Activated CD4-positive, alpha-beta T cell treated with anti-CD3 and anti-CD28 coated beads, Interleukin-10, Interleukin-2, amounts not matched to agents 100 ng/mL and 50 ng/mL, durations not matched to agents 16 hours and 8 hours (primary cell): ENCODE measurements around the gene ANAPC2.
A peak's percentile ranks its signal among the peaks of the same experiment; 100 is the strongest.

Experiments
- DNase-seq: peaks from one replicate; pipeline ENCODE4 v3.0.0-alpha.2; 2020

ANAPC2 gene

DNA sequence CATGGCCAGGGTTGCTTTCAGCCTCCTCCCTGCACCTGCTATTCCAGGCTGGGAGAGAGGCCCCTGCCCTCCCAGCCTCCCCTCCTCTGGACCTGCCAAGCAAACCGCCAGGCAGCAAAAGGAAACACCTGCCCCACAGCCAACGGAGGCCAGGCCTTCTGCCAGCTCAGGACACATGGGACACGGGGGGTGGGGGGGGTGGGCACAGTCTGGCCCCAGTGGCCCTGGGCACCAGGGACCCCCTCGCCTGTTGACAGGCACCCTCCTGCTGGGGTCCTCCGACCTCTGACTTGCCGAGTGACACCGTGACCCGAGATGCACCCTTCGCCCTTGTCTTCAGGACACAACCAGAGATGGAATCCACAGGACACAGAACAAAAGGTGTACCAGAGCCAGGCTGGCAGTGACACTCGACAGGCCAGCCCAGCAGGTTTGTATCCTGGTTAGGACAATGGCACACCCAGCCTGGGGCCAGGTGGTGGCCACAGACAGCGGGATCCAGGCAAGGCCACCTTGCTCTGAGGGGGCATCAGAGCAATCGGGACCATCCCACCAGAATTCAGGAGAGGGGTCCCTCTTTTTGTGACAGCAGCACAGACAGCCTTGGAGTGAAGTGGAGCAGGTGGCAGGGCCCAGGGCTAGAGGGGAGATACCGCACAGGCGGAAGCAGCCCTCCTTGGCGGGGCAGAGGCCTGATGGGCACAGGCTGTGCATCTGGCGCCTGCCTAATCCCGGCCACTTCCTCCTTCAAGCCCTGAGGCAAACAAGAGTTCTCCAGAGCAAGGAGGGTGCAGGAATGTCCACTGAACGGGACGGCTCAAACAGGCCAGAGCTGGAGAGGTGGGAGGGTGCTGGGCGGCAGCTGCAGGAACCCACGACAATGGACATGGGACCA lies 15.2 kb downstream of the ANAPC2 start:
- no peak for DNase-seq

DNA sequence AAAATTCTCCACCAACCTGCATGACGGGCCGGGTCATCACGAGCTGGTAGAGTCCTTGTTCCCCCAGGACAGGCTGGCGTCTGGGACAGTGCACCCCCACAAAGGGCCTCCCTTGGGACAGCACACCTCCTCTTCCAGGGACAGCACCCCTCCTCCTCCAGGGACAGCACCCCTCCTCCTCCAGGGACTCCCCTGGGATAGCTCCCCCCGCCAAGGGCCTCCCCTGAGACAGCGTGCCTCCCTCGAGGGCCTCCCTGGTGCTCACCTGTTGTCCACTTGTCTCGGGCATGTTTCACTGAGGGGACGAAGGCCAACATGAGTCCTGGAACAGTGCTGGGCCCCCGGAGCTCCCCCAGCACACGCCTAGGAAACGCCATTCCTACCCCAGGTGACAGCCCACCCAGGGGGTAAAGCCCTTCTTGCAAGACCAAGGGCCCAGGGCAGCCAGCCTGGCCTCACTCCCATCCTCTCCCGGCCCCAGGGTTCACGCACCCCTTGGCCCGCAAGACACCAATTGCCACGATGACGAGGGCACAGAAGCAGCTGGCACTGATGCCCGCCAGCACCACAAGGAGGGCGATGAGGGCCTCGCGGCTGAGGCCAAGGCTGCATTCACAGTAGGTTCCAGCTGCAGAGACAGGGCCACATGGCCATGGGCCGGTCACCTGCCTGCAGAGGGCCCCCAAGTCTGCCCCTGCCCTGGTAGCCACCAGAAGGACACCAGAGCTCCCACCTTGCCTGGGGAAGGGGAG lies 17.0 kb downstream of the ANAPC2 start:
- DNase-seq: no peak

DNA sequence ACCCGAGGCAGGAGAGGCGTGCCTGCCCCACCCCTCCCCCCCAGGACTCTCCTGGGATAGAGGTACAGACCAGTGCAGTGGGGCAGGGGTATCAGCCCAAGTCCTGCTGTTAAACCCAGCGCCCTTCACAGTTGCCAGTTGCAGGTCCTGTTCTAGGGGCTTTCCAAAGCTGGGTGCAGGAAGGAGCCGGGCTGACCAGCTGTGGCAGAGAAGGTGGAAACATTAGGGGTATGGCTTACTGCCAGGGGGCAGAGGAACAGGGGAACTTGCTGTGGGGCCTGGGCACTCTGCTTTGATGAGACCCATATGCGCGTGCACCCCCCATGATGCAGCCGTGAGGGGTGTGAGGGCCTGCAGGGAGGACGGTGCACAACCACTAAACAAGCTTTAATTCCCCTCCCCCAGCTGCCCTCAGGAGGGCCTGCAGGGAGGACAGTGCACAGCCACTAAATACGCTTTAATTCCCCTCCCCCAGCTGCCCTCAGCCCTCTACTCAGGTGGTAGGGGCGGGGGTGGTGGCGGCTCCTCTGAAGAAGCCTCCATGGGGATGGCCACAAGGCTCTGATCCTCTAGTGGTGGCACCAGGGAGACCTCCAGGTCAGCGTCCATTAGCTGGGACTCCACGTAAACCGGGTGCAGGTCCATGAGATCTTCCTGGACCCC lies 17.7 kb downstream of the ANAPC2 start:
- DNase-seq: no peak

DNA sequence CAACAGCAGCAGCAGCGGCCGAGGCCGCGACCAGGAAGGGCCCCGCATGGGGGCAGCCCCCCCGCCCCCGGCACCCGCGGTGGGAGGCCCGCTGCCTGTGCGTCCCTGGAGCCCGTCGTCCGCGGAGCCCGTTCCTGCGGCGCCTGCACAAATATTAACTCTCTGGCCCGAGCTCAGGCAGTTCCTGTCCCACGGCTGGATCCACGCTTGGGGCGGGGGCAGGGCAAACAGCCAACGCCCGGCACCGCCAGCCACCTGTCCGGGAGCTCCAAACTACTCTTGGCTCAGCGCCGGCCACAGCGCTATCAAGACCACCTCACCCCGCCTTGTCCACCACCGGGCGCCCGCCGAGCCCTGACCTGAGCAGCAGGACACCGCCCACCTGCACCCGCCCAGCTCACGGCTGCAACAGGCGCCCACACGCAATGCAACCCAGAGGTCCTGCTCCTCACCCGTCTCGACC lies 18.4 kb downstream of the ANAPC2 start, which contains the start of gene LRRC26:
Gene LRRC26 (minus strand): TSS at position 156 of the 463 bp plus-strand sequence. CDS start 108 bp downstream, at position 48.
- DNase-seq: no peak

DNA sequence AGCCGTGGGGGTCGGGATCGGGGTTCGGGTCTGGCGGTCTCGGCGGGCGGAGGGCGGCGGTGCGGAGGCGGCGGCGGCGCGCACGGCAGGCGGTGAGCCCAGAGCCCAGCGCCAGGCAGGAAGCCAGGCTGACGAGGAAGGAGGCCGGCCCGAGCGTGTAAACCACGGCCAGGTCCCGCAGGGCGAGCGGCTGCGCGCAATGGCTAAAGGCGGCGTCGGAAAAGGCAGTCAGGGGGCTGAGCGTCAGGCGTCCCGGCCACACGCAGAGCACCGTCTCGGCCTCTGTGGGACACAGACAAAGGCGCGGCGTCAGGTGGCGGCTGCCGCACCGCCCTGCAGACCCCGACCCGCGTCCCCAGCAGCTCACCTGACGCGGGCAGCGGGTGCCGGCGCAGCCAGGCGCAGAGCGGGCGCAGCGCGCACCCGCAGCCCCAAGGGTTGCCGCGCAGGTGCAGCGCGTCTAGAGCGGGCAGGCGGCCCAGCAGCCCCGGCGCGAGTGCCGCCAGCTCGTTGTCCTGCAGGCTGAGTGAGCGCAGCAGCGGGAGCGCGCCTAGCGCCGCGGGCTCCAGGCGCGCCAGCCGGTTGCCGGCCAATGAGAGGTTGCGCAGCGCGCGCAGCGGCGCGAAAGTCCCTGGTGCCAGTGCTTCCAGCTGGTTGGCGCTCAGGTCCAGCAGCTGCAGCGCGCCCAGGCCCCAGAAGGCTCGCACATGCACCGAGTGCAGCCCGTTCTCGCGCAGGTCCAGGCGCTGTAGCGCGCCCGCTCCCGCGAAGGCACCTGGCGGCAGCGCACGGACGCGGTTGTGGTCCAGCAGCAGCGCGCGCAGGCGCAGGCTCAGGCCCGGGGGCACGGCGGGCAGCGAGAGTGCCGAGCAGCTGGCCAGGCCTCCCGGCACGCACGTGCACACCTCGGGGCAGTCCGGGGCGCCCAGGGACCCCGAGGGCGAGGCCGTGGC lies 19.2 kb downstream of the ANAPC2 start:
- DNase-seq: peak; percentile 54

DNA sequence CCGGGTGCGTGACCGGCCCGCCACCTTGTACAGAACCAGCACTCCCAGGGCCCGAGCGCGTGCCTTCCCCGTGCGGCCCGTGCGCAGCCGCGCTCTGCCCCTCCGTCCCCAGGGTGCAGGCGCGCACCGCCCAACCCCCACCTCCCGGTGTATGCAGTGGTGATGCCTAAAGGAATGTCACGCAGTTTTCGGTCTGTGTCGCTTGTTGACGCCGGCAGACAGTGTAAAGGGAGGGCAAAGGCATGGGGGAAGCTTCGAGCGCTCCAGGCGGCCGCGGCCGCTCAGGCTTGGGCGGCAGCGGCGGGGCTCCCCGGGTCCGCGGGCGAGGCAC lies 19.8 kb downstream of the ANAPC2 start:
- DNase-seq: no peak

DNA sequence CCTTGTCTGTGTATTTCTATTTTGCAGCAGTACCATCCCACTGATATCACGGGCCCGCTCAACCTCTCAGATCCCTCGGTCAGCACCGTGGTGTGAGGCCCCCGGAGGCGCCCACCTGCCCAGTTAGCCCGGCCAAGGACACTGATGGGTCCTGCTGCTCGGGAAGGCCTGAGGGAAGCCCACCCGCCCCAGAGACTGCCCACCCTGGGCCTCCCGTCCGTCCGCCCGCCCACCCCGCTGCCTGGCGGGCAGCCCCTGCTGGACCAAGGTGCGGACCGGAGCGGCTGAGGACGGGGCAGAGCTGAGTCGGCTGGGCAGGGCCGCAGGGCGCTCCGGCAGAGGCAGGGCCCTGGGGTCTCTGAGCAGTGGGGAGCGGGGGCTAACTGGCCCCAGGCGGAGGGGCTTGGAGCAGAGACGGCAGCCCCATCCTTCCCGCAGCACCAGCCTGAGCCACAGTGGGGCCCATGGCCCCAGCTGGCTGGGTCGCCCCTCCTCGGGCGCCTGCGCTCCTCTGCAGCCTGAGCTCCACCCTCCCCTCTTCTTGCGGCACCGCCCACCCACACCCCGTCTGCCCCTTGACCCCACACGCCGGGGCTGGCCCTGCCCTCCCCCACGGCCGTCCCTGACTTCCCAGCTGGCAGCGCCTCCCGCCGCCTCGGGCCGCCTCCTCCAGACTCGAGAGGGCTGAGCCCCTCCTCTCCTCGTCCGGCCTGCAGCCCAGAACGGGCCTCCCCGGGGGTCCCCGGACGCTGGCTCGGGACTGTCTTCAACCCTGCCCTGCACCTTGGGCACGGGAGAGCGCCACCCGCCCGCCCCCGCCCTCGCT lies 20.4 kb downstream of the ANAPC2 start:
- DNase-seq: no peak

DNA sequence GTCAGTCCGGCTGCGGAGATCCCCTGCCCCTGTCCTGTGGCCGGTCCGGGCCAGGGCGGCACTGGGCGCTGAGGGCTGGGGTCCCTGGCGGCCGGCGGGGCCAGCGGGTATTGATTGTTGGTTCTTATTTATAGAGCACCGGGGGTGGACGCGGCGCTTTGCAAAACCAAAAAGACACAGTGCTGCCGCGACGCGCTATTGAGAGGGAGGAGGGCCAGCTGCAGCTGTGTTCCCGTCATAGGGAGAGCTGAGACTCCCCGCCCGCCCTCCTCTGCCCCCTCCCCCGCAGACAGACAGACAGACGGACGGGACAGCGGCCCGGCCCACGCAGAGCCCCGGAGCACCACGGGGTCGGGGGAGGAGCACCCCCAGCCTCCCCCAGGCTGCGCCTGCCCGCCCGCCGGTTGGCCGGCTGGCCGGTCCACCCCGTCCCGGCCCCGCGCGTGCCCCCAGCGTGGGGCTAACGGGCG lies 21.0 kb downstream of the ANAPC2 start:
- DNase-seq: no peak

DNA sequence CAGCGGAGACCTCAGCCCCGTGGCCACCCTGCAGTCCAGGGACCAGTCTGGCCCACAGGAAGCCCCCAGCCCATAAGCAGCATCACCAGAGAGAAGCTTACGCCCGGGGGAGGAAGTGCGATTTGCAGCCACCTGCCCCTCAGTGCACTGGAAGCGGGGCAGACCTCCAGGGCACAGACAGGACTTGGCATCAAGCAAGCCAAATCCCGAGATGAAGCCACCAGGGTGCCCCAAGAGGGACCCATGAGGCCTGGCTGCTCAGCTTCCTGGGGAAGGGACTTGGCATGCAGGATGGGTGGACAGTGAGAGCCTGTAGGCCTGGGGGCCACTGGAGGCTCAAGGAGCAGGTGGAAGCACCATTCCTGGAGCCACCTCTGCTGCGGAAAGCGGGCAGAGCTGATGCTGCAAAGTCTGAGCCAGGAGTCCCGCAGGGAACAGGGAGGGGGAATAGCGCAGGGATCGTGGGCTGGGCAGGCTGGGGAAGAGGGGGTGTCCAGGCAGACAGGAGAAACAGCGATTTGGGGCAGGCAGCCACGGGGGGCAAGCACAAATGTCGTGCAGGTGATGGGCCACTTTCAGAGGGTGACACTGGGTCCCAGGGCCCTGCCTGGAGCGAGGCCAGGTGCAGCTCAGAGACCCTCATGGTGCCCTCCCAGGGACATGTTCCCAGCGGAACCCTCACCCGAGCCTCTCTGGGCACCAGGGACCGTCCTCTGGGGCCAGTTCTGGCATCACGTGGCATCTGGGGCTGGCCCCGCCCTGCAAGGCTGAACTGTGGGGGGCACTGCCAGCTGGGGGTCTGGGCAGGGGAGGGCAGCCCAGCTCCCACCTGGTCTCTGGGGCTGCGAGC lies 21.8 kb downstream of the ANAPC2 start:
- no peak for DNase-seq

DNA sequence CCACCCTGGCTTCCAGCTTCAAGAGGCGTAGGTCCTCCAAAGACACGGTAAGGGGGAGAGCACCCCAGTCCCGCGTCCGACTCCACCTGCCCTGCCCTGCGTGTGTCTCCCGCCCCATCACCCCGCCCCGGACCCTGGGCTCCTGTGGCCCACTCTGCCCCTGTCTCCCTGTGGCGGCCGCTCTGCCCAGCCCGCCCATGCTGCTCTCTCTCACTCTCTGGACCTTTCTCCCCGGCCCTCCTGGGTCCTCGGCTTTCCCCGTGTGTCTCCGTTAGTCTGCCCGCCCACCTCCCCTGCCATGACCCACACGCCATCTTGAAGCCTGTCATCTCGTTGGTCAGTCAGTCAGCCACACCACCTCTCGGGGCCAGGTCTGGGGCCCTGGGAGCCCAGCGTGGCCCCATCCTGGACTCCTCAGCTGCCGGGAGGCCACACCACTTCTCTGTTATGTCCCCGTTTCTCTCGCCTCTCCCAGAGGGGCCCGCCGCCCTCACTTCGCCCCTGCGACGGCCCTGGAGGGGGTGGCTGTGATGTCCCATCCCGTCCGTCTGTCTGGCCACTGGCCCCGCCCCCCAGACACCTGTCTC lies 23.0 kb downstream of the ANAPC2 start:
- no peak for DNase-seq

DNA sequence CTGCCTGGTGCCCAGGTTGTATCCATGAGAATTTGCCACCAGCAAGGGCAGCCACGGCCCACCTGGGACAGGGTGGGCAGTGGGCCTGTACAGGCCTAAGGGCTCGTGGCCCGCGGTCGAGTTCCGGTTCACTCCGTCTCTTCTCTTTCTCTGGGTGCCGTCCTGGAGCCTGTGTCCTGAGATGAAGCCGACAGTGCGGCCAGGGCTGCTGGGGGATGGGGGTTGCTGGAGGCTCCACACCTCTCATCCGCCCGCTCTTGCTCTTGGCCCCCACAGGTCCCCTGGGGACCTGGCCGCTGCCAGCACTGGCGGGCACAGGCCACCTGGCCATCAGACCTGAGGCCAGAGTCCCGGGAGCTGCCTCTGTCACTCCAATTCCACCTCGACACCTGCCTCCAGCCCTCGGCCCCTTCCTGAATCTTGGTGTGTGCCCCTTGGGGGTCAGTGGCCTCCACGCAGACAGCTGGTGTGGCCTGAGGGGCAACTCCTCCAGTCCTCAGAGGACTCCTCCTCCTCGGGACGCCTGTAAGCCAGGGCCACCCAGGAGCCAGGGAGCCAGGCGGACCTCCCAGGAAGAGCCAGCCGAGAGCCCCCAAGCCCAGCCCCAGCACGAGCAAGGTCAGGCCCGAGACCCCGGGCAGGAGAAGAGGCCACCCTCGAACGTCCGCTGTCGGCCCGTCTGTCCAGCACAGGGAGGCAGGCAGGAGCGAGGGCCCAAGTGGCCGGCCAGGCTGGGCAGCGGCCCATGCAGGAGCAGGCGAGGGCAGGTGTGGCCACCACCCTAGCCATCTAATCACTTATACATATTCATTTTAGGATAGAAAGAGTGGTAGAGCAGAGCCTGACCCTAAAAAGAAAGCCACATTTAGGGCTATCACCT lies 23.8 kb downstream of the ANAPC2 start:
- no peak for DNase-seq

DNA sequence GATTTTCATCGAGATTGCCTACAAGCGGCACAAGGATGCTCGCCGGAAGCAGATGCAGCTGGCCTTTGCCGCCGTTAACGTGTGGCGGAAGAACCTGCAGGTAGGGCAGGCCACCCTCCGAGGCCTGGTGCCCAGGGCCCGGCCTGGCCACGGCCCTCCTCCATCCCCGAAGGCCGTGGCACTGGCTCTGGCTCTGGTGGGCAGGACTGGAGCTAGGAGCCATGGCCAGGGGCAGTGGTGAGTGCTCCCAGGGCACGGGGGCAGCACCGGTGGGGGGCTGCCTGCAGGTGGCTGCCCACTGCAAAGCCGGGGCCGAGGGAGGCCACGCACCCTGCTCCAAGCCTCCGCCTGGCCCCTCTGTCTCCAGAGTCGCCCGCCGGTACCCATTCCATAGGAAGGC lies 24.6 kb downstream of the ANAPC2 start:
- no peak for DNase-seq

DNA sequence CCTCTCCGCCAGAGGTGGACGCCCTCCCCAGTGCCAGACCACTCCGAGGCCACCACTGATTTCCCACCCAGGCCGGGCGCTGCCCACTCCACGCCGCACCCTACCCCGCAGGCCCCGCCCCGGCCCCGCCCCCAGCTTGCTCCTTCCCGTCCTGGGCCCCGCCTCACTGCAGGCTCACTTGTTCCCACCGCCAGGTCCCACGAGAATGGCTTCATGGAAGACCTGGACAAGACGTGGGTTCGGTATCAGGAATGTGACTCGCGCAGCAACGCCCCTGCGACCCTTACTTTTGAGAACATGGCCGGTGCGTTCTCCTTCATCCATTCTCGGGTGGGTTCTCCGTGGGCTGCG lies 25.0 kb downstream of the ANAPC2 start:
- no peak for DNase-seq

DNA sequence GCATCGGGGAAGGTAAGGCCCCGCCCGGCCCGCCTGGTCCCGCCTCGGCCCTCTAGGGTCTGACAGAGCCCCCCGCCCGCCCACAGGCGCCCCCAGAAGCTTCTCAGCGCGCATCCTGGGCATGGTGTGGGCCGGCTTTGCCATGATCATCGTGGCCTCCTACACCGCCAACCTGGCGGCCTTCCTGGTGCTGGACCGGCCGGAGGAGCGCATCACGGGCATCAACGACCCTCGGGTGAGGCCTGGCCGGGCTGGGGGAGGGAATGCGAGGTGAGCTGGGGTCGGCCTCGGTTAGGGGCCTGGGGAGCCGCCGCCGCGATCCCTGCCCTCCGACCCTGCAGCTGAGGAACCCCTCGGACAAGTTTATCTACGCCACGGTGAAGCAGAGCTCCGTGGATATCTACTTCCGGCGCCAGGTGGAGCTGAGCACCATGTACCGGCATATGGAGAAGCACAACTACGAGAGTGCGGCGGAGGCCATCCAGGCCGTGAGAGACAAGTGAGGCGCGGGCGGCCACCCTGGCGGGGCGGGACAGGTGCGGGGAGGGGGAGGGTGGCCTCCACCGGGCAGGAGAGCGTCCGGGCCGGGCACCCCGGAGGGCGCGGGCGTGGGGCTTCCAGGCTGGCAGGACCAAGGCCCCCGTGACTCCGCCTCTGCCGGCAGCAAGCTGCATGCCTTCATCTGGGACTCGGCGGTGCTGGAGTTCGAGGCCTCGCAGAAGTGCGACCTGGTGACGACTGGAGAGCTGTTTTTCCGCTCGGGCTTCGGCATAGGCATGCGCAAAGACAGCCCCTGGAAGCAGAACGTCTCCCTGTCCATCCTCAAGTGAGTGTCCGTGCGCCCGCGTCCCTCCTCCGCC lies 25.6 kb downstream of the ANAPC2 start:
- no peak for DNase-seq

DNA sequence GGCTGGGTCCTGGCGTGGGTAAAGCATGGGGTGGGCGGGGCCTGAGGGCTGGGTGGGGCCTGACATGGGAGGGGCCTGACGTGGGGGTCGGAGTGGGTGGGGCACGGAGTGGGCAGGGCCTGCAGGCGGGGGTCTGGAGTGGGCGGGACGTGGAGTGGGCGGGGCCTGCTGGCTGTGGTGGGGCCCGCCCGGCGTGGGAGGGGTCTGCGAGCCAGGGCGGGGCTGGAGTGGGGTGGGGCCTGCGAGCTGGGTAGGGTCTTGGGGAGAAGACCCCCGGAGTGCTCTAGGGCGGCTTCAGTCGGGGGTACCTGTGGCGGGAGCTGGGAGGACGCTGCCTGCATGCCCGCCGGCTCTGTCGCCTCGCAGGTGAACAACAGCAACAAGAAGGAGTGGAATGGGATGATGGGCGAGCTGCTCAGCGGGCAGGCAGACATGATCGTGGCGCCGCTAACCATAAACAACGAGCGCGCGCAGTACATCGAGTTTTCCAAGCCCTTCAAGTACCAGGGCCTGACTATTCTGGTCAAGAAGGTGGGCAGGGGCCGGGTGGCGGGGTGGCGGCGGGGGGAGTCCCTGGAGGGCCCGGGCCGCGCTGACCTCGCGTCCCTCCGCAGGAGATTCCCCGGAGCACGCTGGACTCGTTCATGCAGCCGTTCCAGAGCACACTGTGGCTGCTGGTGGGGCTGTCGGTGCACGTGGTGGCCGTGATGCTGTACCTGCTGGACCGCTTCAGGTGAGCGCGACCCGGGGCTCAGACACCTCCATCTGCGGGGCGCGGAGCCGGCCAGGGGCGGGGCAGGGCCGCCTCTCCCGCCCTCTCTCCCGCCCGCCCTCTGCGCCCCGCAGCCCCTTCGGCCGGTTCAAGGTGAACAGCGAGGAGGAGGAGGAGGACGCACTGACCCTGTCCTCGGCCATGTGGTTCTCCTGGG lies 26.5 kb downstream of the ANAPC2 start:
- DNase-seq: no peak

DNA sequence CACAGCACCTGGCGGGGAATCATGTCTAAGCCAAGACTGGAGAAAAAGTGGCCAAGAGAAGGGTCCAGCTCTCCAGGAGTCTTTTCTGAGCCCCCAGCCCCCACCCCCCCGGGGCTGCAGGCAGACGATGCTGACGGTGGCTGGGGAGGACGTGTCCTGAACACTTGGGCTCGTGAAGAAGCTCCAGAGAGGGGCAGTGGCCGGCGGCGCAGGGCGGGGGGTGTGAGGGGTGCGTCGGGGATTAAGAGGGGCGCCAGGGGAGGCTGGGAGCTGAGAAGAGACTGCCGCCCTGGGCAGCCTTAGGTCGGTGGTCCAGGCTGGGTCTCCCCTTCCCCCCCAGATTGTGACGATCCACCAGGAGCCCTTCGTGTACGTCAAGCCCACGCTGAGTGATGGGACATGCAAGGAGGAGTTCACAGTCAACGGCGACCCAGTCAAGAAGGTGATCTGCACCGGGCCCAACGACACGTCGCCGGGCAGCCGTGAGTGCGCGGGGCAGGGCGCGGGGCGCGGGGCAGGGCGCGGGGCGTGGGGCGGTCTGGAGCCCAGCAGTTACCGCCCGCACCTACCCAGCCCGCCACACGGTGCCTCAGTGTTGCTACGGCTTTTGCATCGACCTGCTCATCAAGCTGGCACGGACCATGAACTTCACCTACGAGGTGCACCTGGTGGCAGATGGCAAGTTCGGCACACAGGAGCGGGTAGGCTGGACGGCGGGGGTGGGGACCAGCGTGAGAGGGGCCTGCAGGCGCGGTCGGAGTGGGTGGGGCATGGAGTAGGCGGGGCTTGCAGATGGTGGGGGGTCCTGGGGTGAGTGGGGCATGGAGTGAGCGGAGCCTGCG lies 27.4 kb downstream of the ANAPC2 start:
- no peak for DNase-seq
